DMS53 treated with DMSO at 0.1 percent for 48 hours (cell line): Measurements from ENCODE around the gene SLC28A3.
A peak's percentile ranks its signal among the peaks of the same experiment; 100 is the strongest.

Experiments used
- DNase-seq: peaks from one replicate; lab custom pipeline; 2025; ENCODE audit not compliant: unreplicated experiment; lab: John Stamatoyannopoulos, UW

The SLC28A3 gene

DNA sequence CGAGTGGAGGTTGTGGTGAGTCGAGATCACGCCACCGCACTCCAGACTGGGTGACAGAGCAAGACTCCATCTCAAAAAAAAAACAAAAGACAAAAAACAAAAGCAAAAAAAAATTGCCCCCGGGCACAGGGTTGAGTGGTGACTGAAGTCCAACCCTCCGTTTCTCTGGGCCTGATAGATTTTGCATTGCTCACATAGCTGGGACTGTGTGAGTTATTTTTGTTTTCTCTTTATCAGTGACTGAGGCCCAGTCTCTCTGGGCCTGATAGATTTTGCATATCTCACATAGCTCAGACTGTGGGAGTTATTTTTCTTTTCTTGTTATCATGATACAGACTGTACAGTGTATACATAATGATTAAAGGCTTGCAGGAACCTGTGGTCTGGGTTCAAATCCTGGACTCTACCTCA, 2.6 kb upstream of the SLC28A3 start:
- no peak for DNase-seq

DNA sequence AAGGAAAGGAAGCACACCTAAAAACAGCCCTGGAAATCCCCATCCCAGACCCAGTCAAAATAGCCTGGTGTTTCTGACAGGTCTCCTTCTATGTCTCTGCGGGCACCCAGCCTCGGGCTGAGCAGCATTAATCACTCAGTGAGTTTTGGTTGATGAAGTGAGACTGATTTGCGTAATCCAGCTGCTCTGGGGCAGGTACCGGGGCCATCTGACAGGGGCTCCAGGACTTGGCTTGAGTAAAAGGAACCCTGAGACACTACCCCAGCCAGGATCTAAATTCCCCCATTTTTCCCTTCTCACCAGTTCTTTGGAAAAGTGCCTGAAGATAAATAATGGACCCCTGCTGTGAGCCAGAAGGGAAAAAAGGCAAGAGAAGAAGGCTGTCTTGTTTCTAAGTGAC, 596 bp downstream of the SLC28A3 start:
- no peak for DNase-seq

GRCh38 chr9:84339503-84339902, 1.1 kb downstream of the SLC28A3 start:
- peak; percentile 1 for DNase-seq

- no peak for DNase-seq
Measured at GRCh38 chr9:84338792-84339191, 1.8 kb downstream of the SLC28A3 start.

DNA sequence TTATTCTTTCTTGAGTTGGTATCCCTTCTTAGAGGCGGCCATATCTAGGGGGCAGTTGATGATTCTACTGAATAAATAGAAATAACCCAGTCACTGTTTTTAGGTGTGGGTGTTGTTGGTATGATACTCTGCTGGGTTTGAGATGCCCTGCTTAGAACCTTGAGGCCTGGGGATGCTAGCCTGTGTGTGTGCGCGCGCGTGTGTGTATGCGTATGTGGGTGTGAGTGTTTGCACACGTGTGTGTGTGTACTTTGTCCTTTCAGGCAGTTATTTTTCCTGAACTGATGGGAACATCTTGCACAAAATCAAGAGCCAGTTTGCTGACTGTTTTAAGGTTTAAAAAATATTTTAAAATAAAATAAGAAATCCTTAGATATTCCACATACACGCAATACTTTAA, 3.3 kb downstream of the SLC28A3 start:
- DNase-seq: no peak

DNA sequence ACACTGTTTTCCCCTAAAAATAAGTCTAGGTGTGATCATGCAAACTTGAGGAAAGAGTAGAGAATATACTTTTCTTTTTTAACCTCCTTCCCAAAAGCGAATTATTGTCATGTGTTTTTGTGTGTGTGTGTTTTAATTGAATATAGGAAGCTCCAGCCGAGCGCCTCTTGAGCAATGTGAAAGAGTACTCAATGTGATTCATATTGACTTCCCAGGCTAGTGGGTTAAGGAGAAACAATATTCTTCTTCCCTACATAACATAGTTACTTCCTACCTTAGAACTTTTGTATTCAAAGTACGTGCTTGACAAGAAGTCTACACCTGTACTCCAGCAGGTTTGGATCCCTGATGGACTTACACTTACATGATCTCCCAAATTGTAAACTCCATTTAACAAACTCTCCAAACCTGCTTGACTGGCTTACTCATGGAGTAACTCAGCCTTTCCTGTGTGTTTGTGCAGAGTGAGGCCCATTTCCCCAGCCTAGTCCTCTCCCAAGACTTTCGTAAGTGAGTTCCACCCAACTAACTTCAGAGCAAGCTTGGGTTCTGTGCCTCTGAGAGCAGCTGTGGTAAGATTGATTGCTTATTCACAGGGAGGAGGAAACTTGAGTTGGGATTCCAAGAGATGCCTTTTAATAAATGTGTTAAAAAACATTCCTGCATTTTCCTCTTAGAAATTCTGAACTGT, 9.3 kb downstream of the SLC28A3 start:
- DNase-seq: no peak

GRCh38 chr9:84330246-84330645, 10.3 kb downstream of the SLC28A3 start:
- DNase-seq: no peak

- DNase-seq: no peak
Measured at GRCh38 chr9:84327184-84327583, 13.4 kb downstream of the SLC28A3 start.

- no peak for DNase-seq
Measured at GRCh38 chr9:84325347-84325973, 15.1 kb downstream of the SLC28A3 start.

DNA sequence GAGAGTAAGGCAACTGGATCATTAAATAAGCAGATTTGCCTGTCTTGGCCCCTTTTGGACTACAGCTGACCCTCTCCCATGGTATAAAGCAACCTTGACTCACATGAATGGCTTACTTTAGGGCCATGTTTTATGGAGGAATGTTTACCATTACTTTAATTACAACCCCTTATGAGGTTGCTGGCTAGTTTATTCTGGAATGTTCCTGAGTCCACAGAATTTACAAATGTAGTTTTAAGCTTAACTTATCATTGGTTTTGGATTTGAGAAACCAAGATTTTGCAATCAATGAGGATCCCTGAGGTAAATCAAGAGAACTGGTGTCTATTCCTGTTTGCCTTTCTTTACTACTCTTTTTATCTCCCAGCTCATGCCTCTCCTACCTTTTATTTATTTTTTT, 15.7 kb downstream of the SLC28A3 start:
- DNase-seq: no peak

- DNase-seq: no peak
Measured at GRCh38 chr9:84323858-84324257, 16.7 kb downstream of the SLC28A3 start.

DNA sequence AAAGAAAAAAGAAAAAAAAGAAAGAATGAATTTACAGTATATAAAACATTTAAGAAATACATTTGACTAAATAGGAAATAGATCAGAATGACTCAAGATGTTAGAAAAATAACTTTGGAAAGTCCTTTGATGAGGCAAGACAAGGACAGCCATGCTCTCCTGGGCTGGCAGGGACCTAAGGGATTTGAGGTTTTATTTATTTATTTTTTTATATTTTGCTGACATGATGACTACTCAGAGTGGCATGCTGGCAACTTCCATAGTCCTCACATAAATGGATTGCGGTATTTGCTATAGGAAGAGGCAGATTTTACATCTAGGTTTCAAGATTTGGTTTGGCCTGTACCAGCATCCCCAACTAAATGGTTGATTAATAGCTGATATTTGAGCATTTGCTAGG, 17.7 kb downstream of the SLC28A3 start:
- DNase-seq: no peak

DNA sequence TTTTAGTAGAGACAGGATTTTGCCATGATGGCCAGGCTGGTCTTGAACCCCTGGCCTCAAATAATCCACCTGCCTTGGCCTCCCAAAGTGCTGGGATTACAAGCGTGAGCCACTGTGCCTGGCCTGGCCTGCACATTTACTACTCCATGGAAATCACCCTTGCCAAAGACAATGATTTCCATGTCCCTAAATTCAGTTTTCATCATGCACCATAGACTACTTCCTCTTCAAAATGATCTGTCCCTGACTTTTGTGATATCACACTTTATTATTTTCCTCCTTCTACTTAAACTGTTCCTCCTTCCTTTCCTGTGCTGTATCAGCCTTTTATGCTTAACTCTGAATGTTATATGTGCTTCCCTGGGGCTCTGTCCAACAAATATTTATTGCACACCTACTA, 20.3 kb downstream of the SLC28A3 start:
- DNase-seq: no peak

- DNase-seq: no peak
Measured at GRCh38 chr9:84319632-84320031, 20.9 kb downstream of the SLC28A3 start.

- no peak for DNase-seq
Measured at GRCh38 chr9:84318981-84319380, 21.6 kb downstream of the SLC28A3 start.

GRCh38 chr9:84317563-84317962, 23.0 kb downstream of the SLC28A3 start:
- DNase-seq: no peak

DNA sequence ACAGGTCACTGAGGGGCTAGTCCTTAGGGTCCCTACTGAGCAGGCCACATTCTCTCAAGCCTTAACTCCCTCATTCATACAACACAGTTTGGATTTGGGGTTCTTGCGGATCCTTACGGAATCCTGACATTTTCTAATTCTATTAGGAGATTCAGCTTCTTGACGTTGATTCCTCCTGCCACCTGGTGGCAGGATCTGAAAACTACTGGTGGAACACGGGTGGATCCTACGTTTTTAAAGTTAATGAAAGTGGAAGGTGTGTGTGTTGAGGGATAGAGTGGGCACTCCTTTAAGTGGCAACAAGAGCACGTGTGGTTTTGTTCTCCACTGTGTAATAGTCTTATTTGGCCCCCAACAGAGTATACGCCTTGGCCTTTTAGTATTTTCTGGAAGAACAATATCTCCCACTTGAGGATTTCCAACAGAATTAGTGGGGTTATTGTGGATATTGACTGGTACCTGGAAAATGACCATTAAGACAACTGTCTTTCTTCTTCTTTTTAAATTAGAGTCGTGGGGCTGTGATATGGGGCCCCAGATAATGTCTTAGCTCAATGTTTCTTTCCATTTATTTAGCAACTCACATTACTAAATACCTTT, 25.2 kb downstream of the SLC28A3 start:
- DNase-seq: peak; percentile 46

DNA sequence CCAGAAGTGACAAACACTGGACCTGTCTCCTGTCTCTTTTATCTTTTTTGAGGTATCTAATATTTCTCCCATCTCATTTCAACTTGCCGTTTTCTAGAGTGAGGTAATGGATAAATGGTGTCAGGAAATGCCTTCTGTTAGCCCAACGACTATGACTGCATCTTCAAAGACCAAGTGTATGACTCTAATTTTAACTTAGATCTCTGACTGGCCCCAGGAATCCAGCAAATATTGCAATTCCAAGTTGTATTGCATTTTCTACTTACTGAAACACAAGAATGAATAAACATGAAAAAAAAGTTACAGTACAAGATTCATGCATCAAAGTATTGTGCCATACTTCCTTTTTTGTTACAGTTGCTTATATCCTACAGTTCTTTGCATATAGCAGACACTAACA, 26.3 kb downstream of the SLC28A3 start:
- DNase-seq: no peak

DNA sequence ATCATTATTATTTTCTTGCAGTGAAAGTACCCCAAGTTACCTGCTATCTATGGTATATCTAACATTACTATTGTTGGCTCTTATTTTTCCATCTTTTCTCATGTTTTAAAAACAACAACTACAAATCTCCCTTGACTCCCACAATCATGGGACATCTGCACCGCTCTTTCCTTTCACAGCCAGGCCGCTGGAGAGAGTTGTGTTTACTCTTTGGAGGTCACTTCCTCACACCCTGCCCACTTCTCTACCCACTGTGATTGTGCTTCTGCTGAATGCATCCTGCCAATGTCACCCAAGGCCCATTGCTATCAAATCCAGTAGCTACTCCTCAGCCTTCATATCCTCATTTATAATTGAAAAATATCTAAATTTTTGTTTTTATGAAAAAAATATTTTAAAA, 29.7 kb downstream of the SLC28A3 start:
- DNase-seq: no peak

- DNase-seq: no peak
Measured at GRCh38 chr9:84305497-84306131, 34.9 kb downstream of the SLC28A3 start.

DNA sequence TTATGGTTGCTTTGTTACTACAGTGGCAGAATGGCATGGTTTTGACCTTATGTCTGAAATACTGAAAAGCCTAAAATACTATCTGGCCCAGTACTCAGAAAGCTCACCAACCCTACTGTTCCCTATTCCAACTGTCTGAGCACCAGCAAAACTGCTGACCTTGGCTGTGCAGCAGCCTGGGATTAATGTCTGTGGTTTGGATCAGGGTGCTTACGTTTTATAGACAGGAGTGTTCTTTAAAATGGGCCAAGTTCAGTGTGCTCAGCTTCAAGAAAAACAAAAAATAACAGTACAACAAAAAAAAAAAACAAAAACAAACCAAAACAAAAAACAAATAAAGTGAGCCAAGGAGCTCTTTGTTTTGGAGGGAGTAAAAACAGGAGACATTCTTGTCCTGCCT, 36.4 kb downstream of the SLC28A3 start:
- DNase-seq: no peak

- no peak for DNase-seq
Measured at GRCh38 chr9:84303061-84303460, 37.5 kb downstream of the SLC28A3 start.
